22Rv1 (cell line): Measurements from ENCODE around the gene TMC2.

Experiments used
- H3K27ac ChIP-seq: fragments of 450-650 bp; 2 replicates; pipeline ENCODE4 v1.5.1; 2017
- ZFX ChIP-seq: fragments of 450-650 bp; IDR thresholded peaks from 2 replicates; pipeline ENCODE4 v1.6.1; 2017; ENCODE audit warnings: antibody characterized with exemption, borderline replicate concordance
- TF ChIP-seq, protein P1 (sequence below): fragments of 450-650 bp; IDR thresholded peaks from 2 replicates; pipeline ENCODE4 v1.5.1; 2017; ENCODE audit warnings: mild to moderate bottlenecking

The TMC2 gene

DNA sequence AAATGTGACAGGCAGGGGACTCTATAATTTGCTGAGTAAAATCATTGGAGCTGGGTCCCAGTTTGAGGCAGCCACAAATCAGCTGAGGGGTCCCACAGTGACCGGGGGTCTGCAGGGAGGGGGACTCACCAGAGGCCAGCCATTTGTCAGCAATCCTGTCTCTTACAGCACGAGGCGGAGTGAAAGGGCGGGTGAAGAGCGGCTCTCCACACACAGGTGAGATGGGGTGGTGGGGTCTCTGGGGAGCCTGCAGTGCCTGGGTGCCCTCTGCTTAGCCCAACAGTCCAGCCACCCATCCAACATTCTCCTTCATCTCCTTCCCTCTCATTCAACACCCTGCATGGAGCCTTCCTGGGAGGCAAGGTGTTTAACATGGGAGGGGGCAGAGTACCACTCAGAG lies 728 bp downstream of the TMC2 start:
- H3K27ac ChIP-seq = no peak overlapping the region
- TF ChIP-seq ZFX = no peak
- TF ChIP-seq, protein P1, sequence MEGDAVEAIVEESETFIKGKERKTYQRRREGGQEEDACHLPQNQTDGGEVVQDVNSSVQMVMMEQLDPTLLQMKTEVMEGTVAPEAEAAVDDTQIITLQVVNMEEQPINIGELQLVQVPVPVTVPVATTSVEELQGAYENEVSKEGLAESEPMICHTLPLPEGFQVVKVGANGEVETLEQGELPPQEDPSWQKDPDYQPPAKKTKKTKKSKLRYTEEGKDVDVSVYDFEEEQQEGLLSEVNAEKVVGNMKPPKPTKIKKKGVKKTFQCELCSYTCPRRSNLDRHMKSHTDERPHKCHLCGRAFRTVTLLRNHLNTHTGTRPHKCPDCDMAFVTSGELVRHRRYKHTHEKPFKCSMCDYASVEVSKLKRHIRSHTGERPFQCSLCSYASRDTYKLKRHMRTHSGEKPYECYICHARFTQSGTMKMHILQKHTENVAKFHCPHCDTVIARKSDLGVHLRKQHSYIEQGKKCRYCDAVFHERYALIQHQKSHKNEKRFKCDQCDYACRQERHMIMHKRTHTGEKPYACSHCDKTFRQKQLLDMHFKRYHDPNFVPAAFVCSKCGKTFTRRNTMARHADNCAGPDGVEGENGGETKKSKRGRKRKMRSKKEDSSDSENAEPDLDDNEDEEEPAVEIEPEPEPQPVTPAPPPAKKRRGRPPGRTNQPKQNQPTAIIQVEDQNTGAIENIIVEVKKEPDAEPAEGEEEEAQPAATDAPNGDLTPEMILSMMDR = no peak

DNA sequence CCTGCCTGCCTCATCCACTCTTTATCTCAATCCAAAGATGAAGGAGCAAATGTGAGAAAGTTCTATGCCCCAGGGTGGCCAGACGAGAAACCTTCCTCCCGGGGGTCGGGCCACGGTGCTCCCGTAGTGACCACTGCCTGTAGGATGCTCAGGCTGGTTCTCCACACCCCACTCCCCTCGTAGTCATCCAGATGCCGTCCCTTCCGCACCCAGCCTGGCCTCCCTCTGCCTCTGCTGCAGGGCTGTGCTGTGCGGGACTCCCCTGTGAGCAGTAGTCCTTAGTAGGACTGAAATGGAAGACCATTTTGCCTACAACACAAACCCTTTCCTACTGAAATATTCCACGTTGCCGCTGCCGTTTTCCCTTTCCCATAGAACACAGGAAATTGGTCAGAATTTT lies 2.0 kb downstream of the TMC2 start:
- TF ChIP-seq ZFX = no peak
- TF ChIP-seq, protein P1 = no peak

DNA sequence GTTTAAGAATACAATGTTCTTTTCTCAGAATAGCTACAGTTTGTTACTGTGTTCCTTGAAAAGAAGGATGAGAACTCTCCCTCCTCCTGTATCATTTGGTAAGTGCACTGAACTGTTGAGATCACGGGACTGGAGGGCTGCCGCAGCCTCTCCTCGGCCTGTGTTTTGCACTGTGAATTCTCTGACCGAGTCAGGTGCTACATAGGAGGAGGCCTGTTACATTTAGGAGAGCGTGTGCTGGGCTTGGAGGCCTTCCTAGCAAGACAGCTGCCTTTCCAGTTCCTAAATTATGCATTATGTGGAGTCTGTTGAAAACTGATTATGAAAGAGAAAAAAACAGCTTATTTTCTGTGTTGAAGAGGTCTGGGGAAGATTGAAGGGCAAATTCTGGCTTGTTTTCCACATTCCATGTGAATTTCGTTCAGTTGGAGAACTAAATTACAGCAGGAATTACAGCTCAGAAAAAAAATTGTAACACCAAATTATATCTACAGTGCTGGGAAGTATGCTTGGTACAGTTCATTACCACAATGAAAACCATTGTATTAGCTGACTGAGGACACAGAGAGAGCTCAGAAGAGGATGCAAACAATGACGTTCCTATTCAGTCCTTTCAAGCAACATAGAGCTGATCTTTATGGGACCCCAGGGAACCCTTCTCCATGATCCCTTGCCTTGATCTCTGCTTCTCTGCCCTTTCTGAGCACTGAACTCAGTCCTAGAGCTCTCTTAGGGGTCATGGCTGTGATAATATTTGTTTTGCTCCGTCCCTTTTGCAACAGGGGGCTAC lies 2.8 kb downstream of the TMC2 start:
- TF ChIP-seq, protein P1 = no peak
- no peak for TF ChIP-seq ZFX
- no peak overlapping the region for H3K27ac ChIP-seq

More for the DNA sequence above, 2.0 kb downstream of the TMC2 start:
- no peak overlapping the region for H3K27ac ChIP-seq

DNA sequence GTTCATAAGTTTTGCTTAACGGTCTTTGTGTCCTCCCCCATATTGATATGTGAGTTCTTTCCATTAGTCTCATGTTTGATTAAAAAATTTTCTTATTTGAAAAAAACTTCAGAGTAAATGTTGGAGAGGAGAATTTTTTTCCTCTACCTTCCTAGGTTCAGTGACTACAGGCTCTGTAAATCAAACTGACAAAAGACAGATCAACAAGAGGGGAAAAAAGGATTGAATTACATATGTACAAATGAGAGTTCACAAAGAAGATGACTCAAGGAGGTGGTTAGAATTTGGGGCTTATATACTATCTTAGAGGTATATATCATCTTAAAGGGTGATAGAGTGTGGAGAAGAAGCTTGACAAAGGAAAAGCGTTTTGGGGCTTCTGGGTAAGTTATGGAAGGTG lies 5.6 kb downstream of the TMC2 start:
- H3K27ac ChIP-seq = no peak overlapping the region
- no peak for TF ChIP-seq ZFX
- TF ChIP-seq, protein P1 = no peak

DNA sequence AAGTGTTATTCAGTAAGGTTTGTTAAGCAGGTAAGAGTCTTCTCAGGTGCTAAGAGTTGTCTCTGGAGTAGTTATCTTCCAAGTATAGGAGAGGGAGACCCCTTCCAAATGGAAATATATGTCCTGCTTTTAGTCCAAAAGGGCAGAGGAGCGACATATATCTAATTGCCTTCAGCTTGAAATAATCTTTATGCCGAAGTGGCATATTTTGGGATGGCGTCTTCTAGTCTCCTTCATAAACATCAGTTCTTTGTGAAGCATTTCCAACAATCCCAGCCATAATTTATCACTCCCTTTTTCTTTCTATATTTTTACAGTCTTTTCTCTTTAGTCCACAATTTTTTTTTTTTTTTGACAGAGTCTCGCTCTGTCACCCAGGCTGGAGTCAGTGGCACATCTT lies 6.0 kb downstream of the TMC2 start:
- H3K27ac ChIP-seq = no peak overlapping the region

DNA sequence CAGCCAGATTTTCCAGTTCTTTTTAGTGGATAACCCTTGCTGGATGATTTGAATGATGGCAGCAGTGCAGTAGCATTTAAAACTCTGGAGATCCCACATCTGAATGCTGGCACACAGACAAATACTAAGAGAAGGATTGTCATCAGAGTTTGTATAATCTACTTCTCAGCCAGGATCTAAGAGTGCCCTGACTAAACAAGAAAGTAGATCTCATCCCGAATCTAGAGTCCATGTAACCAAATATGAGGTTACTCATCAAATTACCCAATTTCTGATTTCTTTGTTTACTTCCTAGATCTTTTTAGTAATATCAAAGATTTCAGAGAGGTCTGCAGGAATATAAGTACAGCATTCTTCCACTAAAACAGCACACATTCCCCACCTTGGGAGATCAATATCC lies 7.8 kb downstream of the TMC2 start:
- no peak overlapping the region for H3K27ac ChIP-seq
- TF ChIP-seq ZFX = no peak
- TF ChIP-seq, protein P1 = no peak

More for the DNA sequence above, 6.0 kb downstream of the TMC2 start:
- no peak for TF ChIP-seq ZFX
- TF ChIP-seq, protein P1 = no peak

DNA sequence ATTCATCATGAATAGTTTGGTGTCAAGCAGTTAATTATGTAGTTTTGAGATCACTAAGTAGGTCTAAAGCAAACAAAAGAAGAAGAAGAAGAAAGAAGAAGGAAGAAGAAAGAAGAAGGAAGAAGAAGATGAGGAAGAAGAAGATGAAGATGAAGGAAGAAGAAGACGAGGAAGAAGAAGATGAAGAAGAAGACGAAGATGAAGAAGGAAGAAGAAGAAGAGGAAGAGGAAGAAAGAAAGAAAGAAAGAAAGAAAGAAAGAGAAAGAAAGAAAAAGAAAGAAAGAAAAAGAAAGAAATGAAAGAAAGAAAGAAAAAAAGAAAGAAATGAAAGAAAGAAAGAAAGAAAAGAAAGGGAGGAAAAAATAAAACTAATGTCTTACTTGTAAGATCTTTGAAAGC lies 9.2 kb downstream of the TMC2 start:
- TF ChIP-seq, protein P1 = no peak
- TF ChIP-seq ZFX = no peak
- H3K27ac ChIP-seq = no peak overlapping the region
